HUES6 (cell line): ENCODE results near the gene DAO.
"Not testable (repeated sequence)": the region's sequence is repeated elsewhere in the genome, so short reads cannot be mapped to it uniquely, and the experiment has no call there.

ENCODE experiments used
- H3K27ac ChIP-seq: 2 replicates; pipeline ENCODE4 v1.7.0; 2013; ENCODE audit warnings: low read depth, mild to moderate bottlenecking, low read length, inconsistent platforms
- H3K27me3 ChIP-seq: 2 replicates; pipeline ENCODE4 v1.6.1; 2013; ENCODE audit warnings: low read length; ENCODE audit not compliant: control insufficient read depth, insufficient read depth
- H3K36me3 ChIP-seq: 2 replicates; pipeline ENCODE4 v1.6.1; 2013; ENCODE audit warnings: low read length; ENCODE audit not compliant: control insufficient read depth, insufficient read depth
- H3K4me1 ChIP-seq: 2 replicates; pipeline ENCODE4 v1.6.1; 2013; ENCODE audit warnings: low read length; ENCODE audit not compliant: control insufficient read depth, insufficient read depth
- H3K4me3 ChIP-seq: 2 replicates; pipeline ENCODE4 v1.5.1; 2013; ENCODE audit warnings: low read depth, low read length
- H3K9ac ChIP-seq: one replicate; pipeline ENCODE4 v1.6.1; 2013; ENCODE audit warnings: mild to moderate bottlenecking, low read length
- H3K9me3 ChIP-seq: 2 replicates; pipeline ENCODE4 v1.6.1; 2013; ENCODE audit warnings: low read depth, low read length; ENCODE audit not compliant: control insufficient read depth, insufficient read depth

Gene DAO

GRCh38 chr12:108838194-108839017 lies 41.5 kb upstream of the DAO start:
- Histone ChIP-seq H3K4me3 (no peak overlapping the region), H3K4me1 (peaks cover 40% of the 10 kb centered on the region), H3K27me3 (no peaks in the 10 kb centered on the region), H3K27ac (peak overlapping the region; percentile 82), H3K36me3 (peaks cover 16% of the 10 kb centered on the region), H3K9me3 (no peaks in the 10 kb centered on the region), H3K9ac (peak overlapping the region; percentile 49)

- Histone ChIP-seq H3K4me1 (peaks cover 35% of the 10 kb centered on the region), H3K9ac (peak overlapping the region; percentile 18), H3K9me3 (0 out of 2 replicates have a peak, but pooled peaks cover under 1% of the 10 kb centered on the region), H3K27me3 (no peaks in the 10 kb centered on the region), H3K36me3 (peaks cover 17% of the 10 kb centered on the region), H3K4me3 (no peak overlapping the region), H3K27ac (peak overlapping the region; percentile 82)
Measured at GRCh38 chr12:108839018-108839889, 40.6 kb upstream of the DAO start.

- Histone ChIP-seq H3K27ac (peak overlapping the region; percentile 82; the same call in 1 of the 2 replicates), H3K9me3 (0 out of 2 replicates have a peak, but pooled peaks cover 2% of the 10 kb centered on the region), H3K9ac (peak overlapping the region; percentile 38), H3K36me3 (peaks cover 17% of the 10 kb centered on the region), H3K27me3 (no peaks in the 10 kb centered on the region), H3K4me1 (peaks cover 35% of the 10 kb centered on the region), H3K4me3 (no peak overlapping the region)
Measured at GRCh38 chr12:108839890-108840230, 40.0 kb upstream of the DAO start.

GRCh38 chr12:108840605-108841332 lies 39.1 kb upstream of the DAO start:
- Histone ChIP-seq H3K36me3 (peaks cover 19% of the 10 kb centered on the region), H3K9me3 (peaks cover 4% of the 10 kb centered on the region; the same call in 1 of the 2 replicates), H3K27me3 (no peaks in the 10 kb centered on the region), H3K4me3 (no peak overlapping the region), H3K4me1 (peaks cover 35% of the 10 kb centered on the region), H3K9ac (peak overlapping the region; percentile 28), H3K27ac (peak overlapping the region; percentile 56; the same call in 1 of the 2 replicates)

GRCh38 chr12:108841825-108842224 lies 38.1 kb upstream of the DAO start:
- Histone ChIP-seq H3K36me3 (peaks cover 29% of the 10 kb centered on the region), H3K4me1 (peaks cover 35% of the 10 kb centered on the region)
- not testable (repeated sequence) for H3K9ac ChIP-seq, H3K27ac ChIP-seq, H3K9me3 ChIP-seq, H3K4me3 ChIP-seq, H3K27me3 ChIP-seq

GRCh38 chr12:108842361-108842760 lies 37.5 kb upstream of the DAO start:
- H3K27ac ChIP-seq: no peak overlapping the region
- H3K9ac ChIP-seq: no peak overlapping the region
- H3K27me3 ChIP-seq: no peaks in the 10 kb centered on the region
- H3K36me3 ChIP-seq: peaks cover 34% of the 10 kb centered on the region
- H3K9me3 ChIP-seq: peaks cover 4% of the 10 kb centered on the region; the same call in 1 of the 2 replicates
- H3K4me1 ChIP-seq: peaks cover 35% of the 10 kb centered on the region
- H3K4me3 ChIP-seq: no peak overlapping the region

GRCh38 chr12:108843187-108843586 lies 36.7 kb upstream of the DAO start:
- H3K9ac ChIP-seq: no peak overlapping the region
- H3K36me3 ChIP-seq: peaks cover 41% of the 10 kb centered on the region
- peaks cover 4% of the 10 kb centered on the region; the same call in 1 of the 2 replicates for H3K9me3 ChIP-seq
- H3K4me1 ChIP-seq: peaks cover 27% of the 10 kb centered on the region
- no peak overlapping the region for H3K27ac ChIP-seq
- no peaks in the 10 kb centered on the region for H3K27me3 ChIP-seq
- H3K4me3 ChIP-seq: no peak overlapping the region

- Histone ChIP-seq H3K4me3 (no peak overlapping the region), H3K36me3 (peaks cover 47% of the 10 kb centered on the region), H3K9me3 (peaks cover 4% of the 10 kb centered on the region; the same call in 1 of the 2 replicates), H3K27ac (no peak overlapping the region), H3K27me3 (no peaks in the 10 kb centered on the region), H3K4me1 (peaks cover 5% of the 10 kb centered on the region), H3K9ac (no peak overlapping the region)
Measured at GRCh38 chr12:108845696-108846095, 34.2 kb upstream of the DAO start.

- Histone ChIP-seq H3K9ac (no peak overlapping the region), H3K27me3 (no peaks in the 10 kb centered on the region), H3K9me3 (peaks cover 4% of the 10 kb centered on the region; the same call in 1 of the 2 replicates), H3K27ac (no peak overlapping the region), H3K4me3 (no peak overlapping the region), H3K36me3 (peaks cover 47% of the 10 kb centered on the region), H3K4me1 (no peaks in the 10 kb centered on the region)
Measured at GRCh38 chr12:108846290-108846701, 33.6 kb upstream of the DAO start.

- peaks cover 4% of the 10 kb centered on the region; the same call in 1 of the 2 replicates for H3K9me3 ChIP-seq
Measured at GRCh38 chr12:108847705-108848104, 32.2 kb upstream of the DAO start.

More at GRCh38 chr12:108847705-108848104, 32.2 kb upstream of the DAO start:
- no peaks in the 10 kb centered on the region for H3K27me3 ChIP-seq
- no peak overlapping the region for H3K9ac ChIP-seq
- no peak overlapping the region for H3K27ac ChIP-seq
- H3K36me3 ChIP-seq: peaks cover 53% of the 10 kb centered on the region
- H3K4me3 ChIP-seq: no peak overlapping the region
- H3K4me1 ChIP-seq: no peaks in the 10 kb centered on the region
